Lower leg skin (tissue), 3 donors: ENCODE measurements around the gene CDC42BPG.

Experiments used
- CTCF ChIP-seq, 3 donors: fragments of 450-650 bp; IDR thresholded peaks; one replicate each; pipeline ENCODE4 v1.5.1; 2016; ENCODE audit warnings: antibody characterized with exemption in 3 of 3, mild to moderate bottlenecking in 3 of 3, moderate library complexity in 2 of 3
- POLR2A ChIP-seq, 2 donors: fragments of 450-650 bp; IDR thresholded peaks; one replicate each; pipeline ENCODE4 v1.6.1; 2016 to 2017; ENCODE audit warnings: antibody characterized with exemption in 2 of 2, mild to moderate bottlenecking in 1 of 2, moderate library complexity in 1 of 2

- TF ChIP-seq CTCF (IDR thresholded peaks at IDR 0.05) (no peak), POLR2A (IDR thresholded peaks at IDR 0.05) (no peak)
Observed at GRCh38 chr11:64796047-64796756, 48.3 kb downstream of the CDC42BPG start.
